HCT116 (cell line): ENCODE measurements around the gene UBE4A.

ENCODE experiments used
- TF ChIP-seq, protein P1 (sequence below), 3 experiments: fragments of 200-600 bp in 1 of 3; sonication (generic) in 1 of 3; IDR thresholded peaks in 2 of 3; conservative IDR thresholded peaks in 1 of 3; 2 replicates each; pipeline ENCODE4 v1.5.1; 2012 to 2017; ENCODE audit warnings: low read depth in 2 of 3, low read length in 2 of 3, antibody characterized with exemption in 1 of 3, borderline replicate concordance in 1 of 3, control low read depth in 1 of 3, mild to moderate bottlenecking in 1 of 3, mixed read lengths in 1 of 3, mixed run types in 1 of 3, moderate library complexity in 1 of 3; ENCODE audit not compliant: insufficient read depth in 1 of 3
- TF ChIP-seq, protein P2 (sequence below): IDR thresholded peaks from 2 replicates; pipeline ENCODE4 v1.6.1; 2012

DNA sequence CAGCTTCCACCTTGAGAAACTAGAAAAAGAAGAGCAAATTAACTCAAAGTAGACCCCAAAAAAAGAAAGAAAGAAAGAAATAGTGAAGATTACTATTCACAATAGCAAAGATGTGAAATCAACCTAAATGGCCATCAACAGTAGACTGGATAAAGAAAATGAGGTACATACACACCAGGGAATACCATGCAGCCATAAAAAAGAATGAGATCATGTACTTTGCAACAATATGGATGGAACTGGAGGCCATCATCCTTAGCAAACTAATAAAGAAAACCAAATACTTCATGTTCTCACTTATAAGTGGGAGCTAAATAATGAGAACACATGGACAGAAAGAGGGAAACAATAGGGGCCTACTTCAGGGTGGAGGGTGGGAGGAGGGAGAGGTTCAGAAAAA, 30.7 kb upstream of the UBE4A start:
- TF ChIP-seq, protein P1, sequence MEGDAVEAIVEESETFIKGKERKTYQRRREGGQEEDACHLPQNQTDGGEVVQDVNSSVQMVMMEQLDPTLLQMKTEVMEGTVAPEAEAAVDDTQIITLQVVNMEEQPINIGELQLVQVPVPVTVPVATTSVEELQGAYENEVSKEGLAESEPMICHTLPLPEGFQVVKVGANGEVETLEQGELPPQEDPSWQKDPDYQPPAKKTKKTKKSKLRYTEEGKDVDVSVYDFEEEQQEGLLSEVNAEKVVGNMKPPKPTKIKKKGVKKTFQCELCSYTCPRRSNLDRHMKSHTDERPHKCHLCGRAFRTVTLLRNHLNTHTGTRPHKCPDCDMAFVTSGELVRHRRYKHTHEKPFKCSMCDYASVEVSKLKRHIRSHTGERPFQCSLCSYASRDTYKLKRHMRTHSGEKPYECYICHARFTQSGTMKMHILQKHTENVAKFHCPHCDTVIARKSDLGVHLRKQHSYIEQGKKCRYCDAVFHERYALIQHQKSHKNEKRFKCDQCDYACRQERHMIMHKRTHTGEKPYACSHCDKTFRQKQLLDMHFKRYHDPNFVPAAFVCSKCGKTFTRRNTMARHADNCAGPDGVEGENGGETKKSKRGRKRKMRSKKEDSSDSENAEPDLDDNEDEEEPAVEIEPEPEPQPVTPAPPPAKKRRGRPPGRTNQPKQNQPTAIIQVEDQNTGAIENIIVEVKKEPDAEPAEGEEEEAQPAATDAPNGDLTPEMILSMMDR (IDR thresholded peaks at IDR 0.05 in 2 of 3, conservative IDR thresholded peaks at IDR 0.05 in 1 of 3; ENCODE audit: borderline replicate concordance in 1 of 3, insufficient read depth in 1 of 3, low read depth in 2 of 3, low read length in 2 of 3) = no peak
- TF ChIP-seq, protein P2, sequence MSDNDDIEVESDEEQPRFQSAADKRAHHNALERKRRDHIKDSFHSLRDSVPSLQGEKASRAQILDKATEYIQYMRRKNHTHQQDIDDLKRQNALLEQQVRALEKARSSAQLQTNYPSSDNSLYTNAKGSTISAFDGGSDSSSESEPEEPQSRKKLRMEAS = no peak
